GM23338 (cell line): ENCODE results near the gene AOPEP. TPM values are rescaled to one million over a fixed set of nuclear protein-coding genes. Genes with fewer than 3 reads are reported as not detected.
A peak's percentile ranks its signal among the peaks of the same experiment; 100 is the strongest.

ENCODE experiments used
- ATAC-seq: fragments of 200-7000 bp; cut with Tn5 transposase; 3 replicates; pipeline ENCODE4 v1.9.1; 2020
- DNase-seq: peaks from one replicate; pipeline ENCODE4 v3.0.0-alpha.2; 2015; ENCODE audit warnings: low spot score
- H2AFZ ChIP-seq: fragments of 200-600 bp; sonication (generic); 2 replicates; pipeline ENCODE4 v1.8.0; 2016; ENCODE audit warnings: antibody characterized with exemption, mild to moderate bottlenecking, moderate library complexity
- H3F3A ChIP-seq: fragments of 200-600 bp; sonication (generic); replicated peaks from 2 replicates; pipeline ENCODE4 v1.8.0; 2017; ENCODE audit warnings: antibody characterized with exemption, mixed run types, low read depth
- H3K27ac ChIP-seq: fragments of 200-600 bp; sonication (generic); 2 replicates; pipeline ENCODE4 v1.6.1; 2016; ENCODE audit warnings: low read depth
- H3K27me3 ChIP-seq: fragments of 200-600 bp; sonication (generic); 2 replicates; pipeline ENCODE4 v1.8.0; 2016; ENCODE audit warnings: mild to moderate bottlenecking, mixed run types, moderate library complexity; ENCODE audit not compliant: insufficient read depth
- H3K36me3 ChIP-seq: fragments of 200-600 bp; sonication (generic); 2 replicates; pipeline ENCODE4 v1.8.0; 2016; ENCODE audit warnings: mild to moderate bottlenecking; ENCODE audit not compliant: insufficient read depth
- H3K4me1 ChIP-seq: fragments of 200-600 bp; sonication (generic); 2 replicates; pipeline ENCODE4 v1.8.0; 2016; ENCODE audit warnings: mild to moderate bottlenecking, moderate library complexity; ENCODE audit not compliant: insufficient read depth
- H3K4me2 ChIP-seq: fragments of 200-600 bp; sonication (generic); 2 replicates; pipeline ENCODE4 v1.7.1; 2017; ENCODE audit warnings: mixed run types
- H3K4me3 ChIP-seq: fragments of 200-600 bp; sonication (generic); 2 replicates; pipeline ENCODE4 v1.6.1; 2016; ENCODE audit warnings: mixed run types
- H3K79me2 ChIP-seq: fragments of 200-600 bp; sonication (generic); replicated peaks from 2 replicates; pipeline ENCODE4 v1.8.0; 2017; ENCODE audit warnings: mild to moderate bottlenecking; ENCODE audit not compliant: insufficient read depth
- H3K9me2 ChIP-seq: fragments of 200-600 bp; sonication (generic); 2 replicates; pipeline ENCODE4 v1.8.0; 2017; ENCODE audit not compliant: insufficient read depth
- H4K20me1 ChIP-seq: fragments of 200-600 bp; sonication (generic); replicated peaks from 2 replicates; pipeline ENCODE4 v1.8.0; 2017; ENCODE audit warnings: mild to moderate bottlenecking; ENCODE audit not compliant: insufficient read depth
- H3K27ac Mint-ChIP-seq: 2 replicates; pipeline ENCODE4 v1.8.0; 2020; ENCODE audit warnings: inconsistent platforms, mild to moderate bottlenecking, moderate library complexity, mixed read lengths
- H3K27me3 Mint-ChIP-seq: 3 replicates; pipeline ENCODE4 v1.8.0; 2022; ENCODE audit warnings: low read depth, mild to moderate bottlenecking, moderate library complexity, mixed read lengths, inconsistent platforms; ENCODE audit not compliant: insufficient read depth, poor library complexity
- H3K36me3 Mint-ChIP-seq: 3 replicates; pipeline ENCODE4 v1.8.0; 2021; ENCODE audit warnings: low read depth, mild to moderate bottlenecking, inconsistent platforms, moderate library complexity, mixed read lengths
- H3K4me1 Mint-ChIP-seq: 3 replicates; pipeline ENCODE4 v1.8.0; 2020; ENCODE audit warnings: mild to moderate bottlenecking, inconsistent platforms, mixed read lengths
- H3K4me3 Mint-ChIP-seq: 3 replicates; pipeline ENCODE4 v1.8.0; 2021; ENCODE audit warnings: moderate library complexity, mild to moderate bottlenecking, inconsistent platforms, mixed read lengths
- H3K9me3 Mint-ChIP-seq: 3 replicates; pipeline ENCODE4 v1.8.0; 2020; ENCODE audit warnings: moderate library complexity, mild to moderate bottlenecking, inconsistent platforms, mixed read lengths
- CREB1 ChIP-seq: fragments of 250-450 bp; sonication (Bioruptor Pico); IDR thresholded peaks from 2 replicates; pipeline ENCODE4 v1.5.0; 2020; ENCODE audit warnings: low read depth, mild to moderate bottlenecking, moderate library complexity
- CTCF ChIP-seq, 2 experiments: fragments of 200-600 bp in 1 of 2; sonication (generic) in 1 of 2; conservative IDR thresholded peaks; 2 replicates each; pipeline versions ENCODE4 v1.5.1 to v1.6.1; 2016 to 2017; ENCODE audit warnings: antibody characterized with exemption in 2 of 2, low read depth in 2 of 2, mild to moderate bottlenecking in 2 of 2, moderate library complexity in 1 of 2
- EZH2 ChIP-seq: fragments of 200-600 bp; sonication (generic); IDR thresholded peaks from one replicate; pipeline ENCODE4 v1.8.0; 2017; ENCODE audit warnings: antibody characterized with exemption, mild to moderate bottlenecking, low read depth; ENCODE audit not compliant: unreplicated experiment
- EZH2phosphoT487 ChIP-seq: fragments of 200-600 bp; sonication (generic); IDR thresholded peaks from one replicate; pipeline ENCODE4 v1.8.1; 2018; ENCODE audit warnings: antibody characterized with exemption; ENCODE audit not compliant: unreplicated experiment
- POLR2AphosphoS5 ChIP-seq: IDR thresholded peaks from 2 replicates; pipeline ENCODE4 v1.6.1; 2016; ENCODE audit warnings: antibody characterized with exemption, low read depth
- STAT1 ChIP-seq: IDR thresholded peaks from one replicate; pipeline ENCODE4 v1.6.1; 2016; ENCODE audit warnings: antibody characterized with exemption; ENCODE audit not compliant: unreplicated experiment
- ZNF331 ChIP-seq: fragments of 250-450 bp; sonication (Bioruptor Pico); IDR thresholded peaks from 2 replicates; pipeline ENCODE4 v1.5.0; 2020; ENCODE audit warnings: low read depth, mild to moderate bottlenecking, moderate library complexity
- ZNF462 ChIP-seq: fragments of 250-450 bp; sonication (Bioruptor Pico); IDR thresholded peaks from 2 replicates; pipeline ENCODE4 v1.5.0; 2020; ENCODE audit warnings: mild to moderate bottlenecking, moderate library complexity
- polyA plus RNA-seq: library from polyadenylated mRNA; unstranded; fragments of >200 nt; fragmentation: Nextera tagmentation; extraction: Ambion mirVana; gene quantifications from 2 replicates; pipeline ENCODE4 v1.2.1, GENCODE V29; 2016
- total RNA-seq: library from RNA; depleted of rRNA; stranded (reverse); fragments of >200 nt; shearing (Covaris generic); gene quantifications from 2 replicates; pipeline ENCODE4 v1.2.3, GENCODE V29; 2014

AOPEP gene
- total and polyA plus RNA-seq, 2 experiments from 2014 or later, result 7.0 to 16.5 TPM

- H3K4me3 ChIP-seq, result no peak overlapping the region
- Mint-ChIP-seq H3K9me3 (no peaks in the 10 kb centered on the region), H3K4me3 (no peak overlapping the region), H3K27me3 (peaks cover 9% of the 10 kb centered on the region), H3K4me1 (peaks cover 42% of the 10 kb centered on the region), H3K27ac (no peak overlapping the region), H3K36me3 (no peaks in the 10 kb centered on the region; the same call in 2 of the 3 replicates)
- H3K27ac ChIP-seq, result no peak overlapping the region
- no peaks in the 10 kb centered on the region for H3K27me3 ChIP-seq
- no peak overlapping the region for H2AFZ ChIP-seq
- no peaks in the 10 kb centered on the region for H3K79me2 ChIP-seq
- DNase-seq (peak; percentile 34), ATAC-seq (peak; percentile 71)
- no peaks in the 10 kb centered on the region for H3K9me2 ChIP-seq
- TF ChIP-seq ZNF462 (CRISPR knock-in tag) (no peak), CREB1 (CRISPR knock-in tag) (no peak), EZH2 (no peak), EZH2phosphoT487 (no peak), ZNF331 (CRISPR knock-in tag) (no peak), CTCF (conservative IDR thresholded peaks at IDR 0.05; ENCODE audit: low read depth in 2 of 2) (no peak), POLR2AphosphoS5 (no peak), STAT1 (no peak)
- H3K4me2 ChIP-seq, result no peak overlapping the region
- H3K4me1 ChIP-seq, result no peaks in the 10 kb centered on the region
- H3F3A ChIP-seq, result no peaks in the 10 kb centered on the region
- no peaks in the 10 kb centered on the region for H4K20me1 ChIP-seq
- H3K36me3 ChIP-seq, result no peaks in the 10 kb centered on the region
These were observed 366.0 kb downstream of the AOPEP start for GRCh38 chr9:95092262-95093072.
